IPS-18a (cell line): Measurements from ENCODE around the gene COL3A1.

Source experiments
- H3K27ac ChIP-seq: one replicate; pipeline ENCODE4 v1.5.1; 2013; ENCODE audit warnings: low read length
- H3K27me3 ChIP-seq: one replicate; pipeline ENCODE4 v1.6.1; 2013; ENCODE audit warnings: mild to moderate bottlenecking, low read length; ENCODE audit not compliant: control insufficient read depth, insufficient read depth
- H3K36me3 ChIP-seq: one replicate; pipeline ENCODE4 v1.6.1; 2013; ENCODE audit warnings: low read depth, low read length; ENCODE audit not compliant: control insufficient read depth
- H3K4me1 ChIP-seq: one replicate; pipeline ENCODE4 v1.6.1; 2013; ENCODE audit warnings: low read depth, low read length; ENCODE audit not compliant: control insufficient read depth
- H3K4me3 ChIP-seq: one replicate; pipeline ENCODE4 v1.5.1; 2013; ENCODE audit warnings: low read length
- H3K9ac ChIP-seq: one replicate; pipeline ENCODE4 v1.6.1; 2013; ENCODE audit warnings: mild to moderate bottlenecking, low read length, moderate library complexity
- H3K9me3 ChIP-seq: one replicate; pipeline ENCODE4 v1.6.1; 2013; ENCODE audit warnings: low read depth, low read length; ENCODE audit not compliant: control insufficient read depth

COL3A1 gene

GRCh38 chr2:189022053-189022481, 47.9 kb downstream of the COL3A1 start:
- Histone ChIP-seq H3K4me1 (no peaks in the 10 kb centered on the region), H3K27ac (no peak overlapping the region), H3K27me3 (no peaks in the 10 kb centered on the region), H3K4me3 (no peak overlapping the region), H3K36me3 (no peaks in the 10 kb centered on the region), H3K9me3 (no peaks in the 10 kb centered on the region), H3K9ac (no peak overlapping the region)

GRCh38 chr2:189022492-189022891, 48.3 kb downstream of the COL3A1 start:
- H3K27me3 ChIP-seq, result no peaks in the 10 kb centered on the region
- no peaks in the 10 kb centered on the region for H3K36me3 ChIP-seq
- H3K4me1 ChIP-seq, result no peaks in the 10 kb centered on the region
- H3K27ac ChIP-seq, result no peak overlapping the region
- no peaks in the 10 kb centered on the region for H3K9me3 ChIP-seq
- no peak overlapping the region for H3K9ac ChIP-seq
- no peak overlapping the region for H3K4me3 ChIP-seq

GRCh38 chr2:189024901-189025618, 50.9 kb downstream of the COL3A1 start:
- Histone ChIP-seq H3K4me3 (no peak overlapping the region), H3K27me3 (no peaks in the 10 kb centered on the region), H3K9ac (no peak overlapping the region), H3K9me3 (no peaks in the 10 kb centered on the region), H3K36me3 (no peaks in the 10 kb centered on the region), H3K27ac (no peak overlapping the region), H3K4me1 (no peaks in the 10 kb centered on the region)

GRCh38 chr2:189037518-189037917, 63.3 kb downstream of the COL3A1 start:
- H3K27ac ChIP-seq, result no peak overlapping the region
- H3K36me3 ChIP-seq, result peaks cover 3% of the 10 kb centered on the region
- no peaks in the 10 kb centered on the region for H3K4me1 ChIP-seq
- H3K27me3 ChIP-seq, result no peaks in the 10 kb centered on the region
- H3K9me3 ChIP-seq, result no peaks in the 10 kb centered on the region
- H3K9ac ChIP-seq, result no peak overlapping the region
- no peak overlapping the region for H3K4me3 ChIP-seq

- Histone ChIP-seq H3K36me3 (peaks cover 3% of the 10 kb centered on the region), H3K9ac (no peak overlapping the region), H3K27me3 (no peaks in the 10 kb centered on the region), H3K9me3 (no peaks in the 10 kb centered on the region), H3K4me1 (no peaks in the 10 kb centered on the region), H3K4me3 (no peak overlapping the region), H3K27ac (no peak overlapping the region)
Observed at GRCh38 chr2:189045836-189046235, 71.7 kb downstream of the COL3A1 start.

- Histone ChIP-seq H3K36me3 (peaks cover 2% of the 10 kb centered on the region), H3K9me3 (no peaks in the 10 kb centered on the region)
Observed at GRCh38 chr2:189046320-189046719, 72.1 kb downstream of the COL3A1 start.

GRCh38 chr2:189047171-189047888, 73.2 kb downstream of the COL3A1 start:
- no peaks in the 10 kb centered on the region for H3K27me3 ChIP-seq
- H3K9ac ChIP-seq, result no peak overlapping the region
- H3K9me3 ChIP-seq, result no peaks in the 10 kb centered on the region
- H3K4me1 ChIP-seq, result no peaks in the 10 kb centered on the region
- H3K4me3 ChIP-seq, result no peak overlapping the region
- H3K27ac ChIP-seq, result no peak overlapping the region
- no peaks in the 10 kb centered on the region for H3K36me3 ChIP-seq

More at GRCh38 chr2:189046320-189046719, 72.1 kb downstream of the COL3A1 start:
- H3K27ac ChIP-seq, result no peak overlapping the region
- no peak overlapping the region for H3K4me3 ChIP-seq
- no peaks in the 10 kb centered on the region for H3K27me3 ChIP-seq
- H3K4me1 ChIP-seq, result no peaks in the 10 kb centered on the region
- no peak overlapping the region for H3K9ac ChIP-seq

- no peaks in the 10 kb centered on the region for H3K9me3 ChIP-seq
- no peak overlapping the region for H3K9ac ChIP-seq
- H3K27me3 ChIP-seq, result no peaks in the 10 kb centered on the region
- no peaks in the 10 kb centered on the region for H3K36me3 ChIP-seq
- H3K4me3 ChIP-seq, result no peak overlapping the region
- no peaks in the 10 kb centered on the region for H3K4me1 ChIP-seq
- no peak overlapping the region for H3K27ac ChIP-seq
Observed at GRCh38 chr2:189048189-189048588, 74.0 kb downstream of the COL3A1 start.

GRCh38 chr2:189049709-189050164, 75.6 kb downstream of the COL3A1 start:
- H3K9ac ChIP-seq, result no peak overlapping the region
- H3K27ac ChIP-seq, result no peak overlapping the region
- no peaks in the 10 kb centered on the region for H3K4me1 ChIP-seq

GRCh38 chr2:189050165-189050712, 76.1 kb downstream of the COL3A1 start:
- Histone ChIP-seq H3K9ac (no peak overlapping the region), H3K9me3 (no peaks in the 10 kb centered on the region), H3K36me3 (no peaks in the 10 kb centered on the region), H3K27ac (no peak overlapping the region), H3K27me3 (no peaks in the 10 kb centered on the region), H3K4me3 (no peak overlapping the region), H3K4me1 (no peaks in the 10 kb centered on the region)

More at GRCh38 chr2:189049709-189050164, 75.6 kb downstream of the COL3A1 start:
- no peaks in the 10 kb centered on the region for H3K27me3 ChIP-seq
- no peaks in the 10 kb centered on the region for H3K9me3 ChIP-seq
- H3K4me3 ChIP-seq, result no peak overlapping the region
- no peaks in the 10 kb centered on the region for H3K36me3 ChIP-seq

GRCh38 chr2:189056200-189057106, 82.3 kb downstream of the COL3A1 start:
- no peaks in the 10 kb centered on the region for H3K4me1 ChIP-seq
- no peak overlapping the region for H3K27ac ChIP-seq
- no peak overlapping the region for H3K9ac ChIP-seq
- H3K27me3 ChIP-seq, result no peaks in the 10 kb centered on the region
- no peak overlapping the region for H3K4me3 ChIP-seq
- no peaks in the 10 kb centered on the region for H3K36me3 ChIP-seq
- H3K9me3 ChIP-seq, result no peaks in the 10 kb centered on the region
